ENCODE data around the gene TMED9.

Gene TMED9

DNA sequence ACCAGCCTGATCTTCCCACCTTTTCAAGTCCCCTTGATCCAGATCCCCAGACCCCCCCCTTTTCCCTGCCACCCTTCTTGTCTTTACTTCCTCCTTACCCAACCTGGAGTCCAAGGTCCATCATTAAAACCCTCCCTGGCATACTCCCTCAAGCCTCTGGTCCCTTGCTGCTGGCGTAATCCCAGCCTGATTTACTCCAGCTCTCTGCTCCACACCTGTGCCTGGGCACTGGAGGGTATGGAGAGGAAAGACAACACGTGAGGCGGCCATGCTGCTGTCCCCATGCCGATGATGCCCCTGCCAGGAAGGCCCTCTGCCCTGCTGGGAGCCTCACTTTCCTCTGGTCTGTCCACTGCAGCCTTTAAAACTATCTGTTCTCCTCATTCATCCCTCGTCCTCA, 13.1 kb downstream of the TMED9 start:
- TF ChIP-seq, protein P1, sequence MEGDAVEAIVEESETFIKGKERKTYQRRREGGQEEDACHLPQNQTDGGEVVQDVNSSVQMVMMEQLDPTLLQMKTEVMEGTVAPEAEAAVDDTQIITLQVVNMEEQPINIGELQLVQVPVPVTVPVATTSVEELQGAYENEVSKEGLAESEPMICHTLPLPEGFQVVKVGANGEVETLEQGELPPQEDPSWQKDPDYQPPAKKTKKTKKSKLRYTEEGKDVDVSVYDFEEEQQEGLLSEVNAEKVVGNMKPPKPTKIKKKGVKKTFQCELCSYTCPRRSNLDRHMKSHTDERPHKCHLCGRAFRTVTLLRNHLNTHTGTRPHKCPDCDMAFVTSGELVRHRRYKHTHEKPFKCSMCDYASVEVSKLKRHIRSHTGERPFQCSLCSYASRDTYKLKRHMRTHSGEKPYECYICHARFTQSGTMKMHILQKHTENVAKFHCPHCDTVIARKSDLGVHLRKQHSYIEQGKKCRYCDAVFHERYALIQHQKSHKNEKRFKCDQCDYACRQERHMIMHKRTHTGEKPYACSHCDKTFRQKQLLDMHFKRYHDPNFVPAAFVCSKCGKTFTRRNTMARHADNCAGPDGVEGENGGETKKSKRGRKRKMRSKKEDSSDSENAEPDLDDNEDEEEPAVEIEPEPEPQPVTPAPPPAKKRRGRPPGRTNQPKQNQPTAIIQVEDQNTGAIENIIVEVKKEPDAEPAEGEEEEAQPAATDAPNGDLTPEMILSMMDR (IDR thresholded peaks at IDR 0.05), result no peak

DNA sequence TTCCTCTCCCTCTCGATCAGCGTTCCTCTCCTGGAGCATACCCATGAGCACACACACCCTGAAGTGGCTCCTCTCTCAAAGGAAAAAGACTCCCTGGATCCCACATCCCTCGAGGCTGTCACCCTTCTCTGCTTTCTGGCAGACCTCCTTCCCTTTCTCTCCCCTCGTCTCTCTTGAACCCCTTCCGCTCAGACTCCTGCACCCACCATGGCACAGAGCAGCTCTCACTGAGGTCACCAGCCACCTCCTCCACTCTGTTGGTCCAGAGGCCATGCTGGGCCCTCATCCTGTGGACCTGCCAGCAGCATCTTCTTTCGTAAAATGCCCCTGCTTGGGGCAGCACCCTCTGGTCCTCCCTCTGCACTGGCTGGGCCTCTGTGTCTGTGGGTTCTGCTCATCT, 13.7 kb downstream of the TMED9 start:
- no peaks in the 10 kb centered on the region for H3K9me3 Mint-ChIP-seq
- peaks cover 4% of the 10 kb centered on the region for H3K36me3 Mint-ChIP-seq (ENCODE audit: low read depth)
- peak overlapping the region; percentile 68 for H3K27ac Mint-ChIP-seq
- peaks cover 28% of the 10 kb centered on the region for H3K4me1 Mint-ChIP-seq
- H3K27me3 Mint-ChIP-seq (ENCODE audit: low read depth, poor library complexity), result no peaks in the 10 kb centered on the region
- no peak overlapping the region for H3K4me3 Mint-ChIP-seq
- no peak for DNase-seq
- TF ChIP-seq, protein P1 (IDR thresholded peaks at IDR 0.05), result no peak

More for the DNA sequence above, 13.1 kb downstream of the TMED9 start:
- Mint-ChIP-seq H3K4me3 (no peak overlapping the region), H3K27ac (no peak overlapping the region), H3K9me3 (no peaks in the 10 kb centered on the region), H3K27me3 (ENCODE audit: low read depth, poor library complexity) (no peaks in the 10 kb centered on the region), H3K36me3 (ENCODE audit: low read depth) (peaks cover 4% of the 10 kb centered on the region), H3K4me1 (peaks cover 32% of the 10 kb centered on the region)
- no peak for DNase-seq

DNA sequence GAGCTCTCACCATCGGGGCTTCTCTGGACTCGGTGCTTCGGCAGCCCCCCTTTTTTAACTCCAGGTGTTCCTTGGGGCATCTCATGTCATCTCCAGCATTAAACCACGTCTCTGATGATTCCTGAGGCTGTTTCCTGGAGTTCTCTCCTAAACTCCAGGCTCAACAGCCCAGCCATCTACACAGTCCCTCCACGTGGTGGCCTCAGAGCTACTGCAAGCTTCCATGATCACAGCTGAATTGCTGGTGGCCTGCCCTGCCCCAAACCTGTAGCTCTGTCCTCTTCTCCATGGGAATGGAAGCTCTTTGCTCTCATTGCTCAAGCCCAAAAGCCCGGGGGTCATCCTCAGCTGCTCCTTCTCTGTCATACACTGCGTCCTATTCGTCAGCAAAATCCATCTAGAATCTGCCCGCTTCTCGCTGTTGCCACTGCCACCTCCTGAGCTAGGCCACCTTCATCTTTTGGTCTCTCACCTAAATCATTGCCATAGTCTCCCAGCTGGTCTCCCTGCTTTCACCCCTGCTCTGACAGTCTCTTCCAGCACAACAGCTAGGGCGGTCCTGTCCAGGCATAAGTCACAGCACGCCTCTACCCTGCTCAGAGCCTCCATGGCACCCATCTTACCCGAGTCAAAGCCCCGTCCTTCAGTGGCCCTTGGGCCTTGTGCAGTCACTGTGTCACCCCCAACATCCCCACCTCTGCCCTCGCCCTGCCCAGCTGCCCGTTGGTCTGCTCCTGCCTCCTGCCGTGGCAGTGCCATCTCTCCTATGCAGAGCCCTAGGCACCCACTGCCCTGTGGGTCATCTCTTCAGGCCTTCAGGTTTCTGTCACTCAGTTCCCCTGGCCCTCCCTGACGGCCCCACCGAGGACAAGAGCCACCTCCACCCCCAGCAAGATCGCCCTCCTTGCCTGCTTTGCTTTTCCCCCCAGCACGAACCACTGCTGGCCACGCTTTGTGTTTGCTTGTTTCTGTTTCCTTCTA, 14.4 kb downstream of the TMED9 start:
- H3K36me3 Mint-ChIP-seq (ENCODE audit: low read depth), result peaks cover 4% of the 10 kb centered on the region
- peaks cover under 1% of the 10 kb centered on the region for H3K27me3 Mint-ChIP-seq (ENCODE audit: low read depth, poor library complexity)
- TF ChIP-seq, protein P1 (IDR thresholded peaks at IDR 0.05), result no peak
- peaks cover 21% of the 10 kb centered on the region for H3K4me1 Mint-ChIP-seq
- DNase-seq, result no peak
- H3K27ac Mint-ChIP-seq, result no peak overlapping the region
- H3K9me3 Mint-ChIP-seq, result no peaks in the 10 kb centered on the region
- no peak overlapping the region for H3K4me3 Mint-ChIP-seq

DNA sequence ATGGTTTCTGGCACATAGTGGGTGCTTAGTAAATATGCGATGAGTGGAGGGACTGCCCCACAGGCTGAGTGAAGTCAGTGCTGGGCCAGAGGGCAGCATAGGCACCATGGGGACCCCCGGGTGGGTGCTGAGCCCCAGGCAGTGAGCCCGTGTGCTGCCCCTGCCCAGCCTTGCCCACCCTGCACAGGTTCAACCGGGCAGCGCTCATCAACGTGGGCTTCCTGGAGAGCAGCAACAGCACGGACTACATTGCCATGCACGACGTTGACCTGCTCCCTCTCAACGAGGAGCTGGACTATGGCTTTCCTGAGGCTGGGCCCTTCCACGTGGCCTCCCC, 15.1 kb downstream of the TMED9 start:
- no peaks in the 10 kb centered on the region for H3K9me3 Mint-ChIP-seq
- peaks cover 17% of the 10 kb centered on the region for H3K4me1 Mint-ChIP-seq
- H3K4me3 Mint-ChIP-seq, result no peak overlapping the region
- H3K36me3 Mint-ChIP-seq (ENCODE audit: low read depth), result peaks cover 4% of the 10 kb centered on the region
- DNase-seq, result no peak
- H3K27me3 Mint-ChIP-seq (ENCODE audit: low read depth, poor library complexity), result peaks cover 3% of the 10 kb centered on the region
- H3K27ac Mint-ChIP-seq, result no peak overlapping the region
- TF ChIP-seq, protein P1 (IDR thresholded peaks at IDR 0.05), result no peak

DNA sequence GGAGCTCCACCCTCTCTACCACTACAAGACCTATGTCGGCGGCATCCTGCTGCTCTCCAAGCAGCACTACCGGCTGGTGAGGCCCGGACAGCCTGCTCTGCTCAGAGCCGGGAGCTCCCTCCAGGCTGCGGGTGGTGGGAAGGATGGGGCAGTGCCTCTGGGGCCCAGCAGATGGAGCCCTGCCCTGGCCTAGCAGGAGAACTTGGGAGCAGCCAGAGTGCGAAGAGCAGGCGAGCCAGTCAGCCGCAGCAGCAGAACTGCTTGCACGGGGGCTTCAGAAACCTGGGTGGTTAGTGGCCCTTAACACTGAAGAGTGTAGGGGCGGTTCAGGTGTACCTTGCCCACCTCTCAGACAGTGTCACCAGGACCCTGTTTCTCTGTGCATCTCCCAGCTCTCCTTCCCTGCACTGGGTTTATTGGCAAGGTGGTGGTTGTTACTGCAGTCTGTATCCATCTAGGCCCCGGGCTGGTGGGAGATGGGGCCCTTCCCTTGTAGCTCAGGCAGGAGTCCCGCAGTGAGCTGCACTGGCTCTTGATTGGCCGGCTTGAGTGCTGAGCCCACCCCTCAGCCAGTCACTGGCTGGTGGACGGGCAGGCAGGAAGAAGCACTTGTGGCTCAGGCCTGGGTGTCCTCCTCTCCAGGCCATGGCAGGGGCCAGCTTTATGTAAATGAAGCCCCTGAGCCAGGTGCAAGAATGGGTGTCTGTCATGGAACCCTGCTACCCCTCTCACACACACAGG, 15.6 kb downstream of the TMED9 start:
- no peaks in the 10 kb centered on the region for H3K9me3 Mint-ChIP-seq

More for the DNA sequence above, 15.6 kb downstream of the TMED9 start:
- H3K27ac Mint-ChIP-seq, result peak overlapping the region; percentile 48
- H3K27me3 Mint-ChIP-seq (ENCODE audit: low read depth, poor library complexity), result peaks cover 3% of the 10 kb centered on the region
- TF ChIP-seq, protein P1 (IDR thresholded peaks at IDR 0.05), result peak; percentile 96
- H3K4me1 Mint-ChIP-seq, result peaks cover 17% of the 10 kb centered on the region
- DNase-seq, result peak; percentile 87
- no peak overlapping the region for H3K4me3 Mint-ChIP-seq
- peaks cover 4% of the 10 kb centered on the region for H3K36me3 Mint-ChIP-seq (ENCODE audit: low read depth)

Data from nephron progenitor cell (in vitro differentiated cells).